Keratinocyte (primary cell): Measurements from ENCODE around the gene PHOX2A. TPM values are rescaled to one million over a fixed set of nuclear protein-coding genes. Genes with fewer than 3 reads are reported as not detected.

Experiments used
- DNase-seq: peaks from one replicate; pipeline ENCODE4 v3.0.0-alpha.2; 2011; ENCODE audit warnings: low read depth, missing footprints, low spot score
- FAIRE-seq: peaks from 2 replicates; lab custom pipeline; 2011; peaks lifted over from hg19 to GRCh38; lab: Jason Lieb, UNC
- H2AFZ ChIP-seq: 2 replicates; pipeline ENCODE4 v1.6.0; 2012; ENCODE audit warnings: low read length, control low read depth, inconsistent platforms; ENCODE audit not compliant: control insufficient read depth
- H3K27ac ChIP-seq: 2 replicates; pipeline ENCODE4 v1.5.1; 2011; ENCODE audit warnings: low read length; ENCODE audit not compliant: control insufficient read depth, insufficient read depth
- H3K27me3 ChIP-seq: 3 replicates; pipeline ENCODE4 v1.6.0; 2011; ENCODE audit warnings: low read length; ENCODE audit not compliant: control insufficient read depth, insufficient read depth; ENCODE audit errors: extremely low read depth
- H3K36me3 ChIP-seq, 2 experiments: 2 replicates in 1 of 2; 3 replicates in 1 of 2; pipeline ENCODE4 v1.5.1; 2011; ENCODE audit warnings: low read length in 2 of 2, mild to moderate bottlenecking in 1 of 2; ENCODE audit not compliant: control insufficient read depth in 2 of 2, insufficient read depth in 2 of 2; ENCODE audit errors: extremely low read depth in 1 of 2
- H3K4me1 ChIP-seq: 3 replicates; pipeline ENCODE4 v1.5.1; 2011; ENCODE audit warnings: low read length; ENCODE audit not compliant: control insufficient read depth, insufficient read depth; ENCODE audit errors: extremely low read depth
- H3K4me2 ChIP-seq: 3 replicates; pipeline ENCODE4 v1.6.0; 2011; ENCODE audit warnings: low read depth, low read length; ENCODE audit not compliant: control insufficient read depth, insufficient read depth; ENCODE audit errors: extremely low read depth
- H3K4me3 ChIP-seq, 3 experiments: fragments of 200-600 bp in 1 of 3; sonication (generic) in 1 of 3; 2 replicates in 2 of 3; 3 replicates in 1 of 3; pipeline ENCODE4 v1.5.1; 2011 to 2016; ENCODE audit warnings: low read length in 3 of 3, mild to moderate bottlenecking in 3 of 3, control low read depth in 2 of 3, inconsistent platforms in 1 of 3, low read depth in 1 of 3, mixed read lengths in 1 of 3, mixed run types in 1 of 3, moderate library complexity in 1 of 3; ENCODE audit not compliant: control insufficient read depth in 2 of 3, insufficient read depth in 2 of 3; ENCODE audit errors: extremely low read depth in 1 of 3
- H3K79me2 ChIP-seq: 2 replicates; pipeline ENCODE4 v1.6.0; 2012; ENCODE audit warnings: low read length; ENCODE audit not compliant: control insufficient read depth, insufficient read depth
- H3K9ac ChIP-seq: 3 replicates; pipeline ENCODE4 v1.6.0; 2011; ENCODE audit warnings: low read length; ENCODE audit not compliant: control insufficient read depth, insufficient read depth; ENCODE audit errors: extremely low read depth
- H3K9me1 ChIP-seq: 3 replicates; pipeline ENCODE4 v1.6.0; 2011; ENCODE audit warnings: low read length; ENCODE audit not compliant: control insufficient read depth, insufficient read depth; ENCODE audit errors: extremely low read depth
- H3K9me3 ChIP-seq: 2 replicates; pipeline ENCODE4 v1.5.1; 2012; ENCODE audit warnings: low read depth, low read length; ENCODE audit not compliant: control insufficient read depth
- H4K20me1 ChIP-seq: 3 replicates; pipeline ENCODE4 v1.6.0; 2011; ENCODE audit warnings: low read length; ENCODE audit not compliant: control insufficient read depth, insufficient read depth; ENCODE audit errors: extremely low read depth
- CTCF ChIP-seq, 3 experiments: IDR thresholded peaks in 1 of 3; conservative IDR thresholded peaks in 1 of 3; optimal IDR thresholded peaks in 1 of 3; 2 replicates in 2 of 3; 3 replicates in 1 of 3; pipeline versions ENCODE3 to v1.5.1; 2011; ENCODE audit warnings: low read length in 3 of 3, mild to moderate bottlenecking in 3 of 3, moderate library complexity in 2 of 3, control low read depth in 1 of 3, inconsistent platforms in 1 of 3; ENCODE audit not compliant: insufficient read depth in 2 of 3; ENCODE audit errors: extremely low read depth in 1 of 3
- EZH2 ChIP-seq: IDR thresholded peaks from one replicate; pipeline ENCODE4 v1.6.1; 2012; ENCODE audit warnings: inconsistent platforms, mild to moderate bottlenecking, low read length, moderate library complexity
- dilution Hi-C: fragments of 300-500 bp; cut with MboI; formaldehyde crosslinking; loops from one replicate; pipeline ENCODE4 v1.7.0; 2020; ENCODE audit warnings: low sequenced_read_pairs; ENCODE audit not compliant: extremely low pct_ligation_motif_present
- polyA plus RNA-seq, 5 experiments: library from polyadenylated mRNA; depleted of rRNA in 3 of 5; stranded (reverse) in 3 of 5; stranded (forward) in 1 of 5; unstranded in 1 of 5; fragments of >200 nt; gene quantifications; 1 replicate in 1 of 5; 2 replicates in 3 of 5; 3 replicates in 1 of 5; pipeline versions ENCODE4 v1.2.1 to v1.2.3, GENCODE V29; 2011 to 2012; ENCODE audit warnings: missing spikeins in 2 of 5, low read depth in 1 of 5, low replicate concordance in 1 of 5

Gene PHOX2A
- polyA plus RNA-seq, 1 donor (not counting 4 experiments of a cell fraction or from before 2014, with no cell fraction given): not detected

GRCh38 chr11:72234514-72234830 is 9.5 kb downstream of the PHOX2A start:
- Histone ChIP-seq H3K4me1 (peaks cover 5% of the 10 kb centered on the region), H3K4me2 (no peak overlapping the region), H3K9me3 (no peaks in the 10 kb centered on the region), H3K36me3 (peaks cover 55 to 62% of the 10 kb centered on the region in 2 experiments), H3K9me1 (no peaks in the 10 kb centered on the region), H2AFZ (no peak overlapping the region), H3K9ac (no peak overlapping the region), H3K79me2 (no peaks in the 10 kb centered on the region), H3K4me3 (no peak overlapping the region), H4K20me1 (peaks cover 4% of the 10 kb centered on the region), H3K27ac (no peak overlapping the region), H3K27me3 (peaks cover 2% of the 10 kb centered on the region)
- TF ChIP-seq CTCF (optimal IDR thresholded peaks at IDR 0.05 in 1 of 3, IDR thresholded peaks at IDR 0.05 in 1 of 3, conservative IDR thresholded peaks at IDR 0.05 in 1 of 3; ENCODE audit: extremely low read depth in 1 of 3, insufficient read depth in 2 of 3, low read length in 3 of 3) (no peak), EZH2 (no peak)
- DNase-seq (no peak), FAIRE-seq (no peak)
- dilution Hi-C loops: no loop called here

- no peak for TF ChIP-seq CTCF (optimal IDR thresholded peaks at IDR 0.05 in 1 of 3, IDR thresholded peaks at IDR 0.05 in 1 of 3, conservative IDR thresholded peaks at IDR 0.05 in 1 of 3; ENCODE audit: extremely low read depth in 1 of 3, insufficient read depth in 2 of 3, low read length in 3 of 3)
- TF ChIP-seq EZH2: no peak
- no peak for FAIRE-seq
- H3K9me3 ChIP-seq: no peaks in the 10 kb centered on the region
- peaks cover 3% of the 10 kb centered on the region for H3K79me2 ChIP-seq
- H3K36me3 ChIP-seq: peaks cover 60 to 67% of the 10 kb centered on the region in 2 experiments
- no peak overlapping the region for H3K27ac ChIP-seq
- no peak for DNase-seq
- peaks cover 4% of the 10 kb centered on the region for H4K20me1 ChIP-seq
- no peaks in the 10 kb centered on the region for H3K27me3 ChIP-seq
- peaks cover 3% of the 10 kb centered on the region for H3K4me1 ChIP-seq
- no peaks in the 10 kb centered on the region for H3K9me1 ChIP-seq
- dilution Hi-C loops: no loop called here
- no peak overlapping the region for H3K4me2 ChIP-seq
- H3K9ac ChIP-seq: no peak overlapping the region
- H3K4me3 ChIP-seq: no peak overlapping the region
- H2AFZ ChIP-seq: no peak overlapping the region
These were observed 10.0 kb downstream of the PHOX2A start for GRCh38 chr11:72233773-72234513.
